GM12878 (cell line): ENCODE data around the gene MIEN1. TPM values are rescaled to one million over a fixed set of nuclear protein-coding genes. Genes with fewer than 3 reads are reported as not detected.
A peak's percentile ranks its signal among the peaks of the same experiment; 100 is the strongest.

Source experiments
- ATAC-seq: fragments of 200-7000 bp; cut with Tn5 transposase; 3 replicates; pipeline ENCODE4 v1.9.1; 2020; ENCODE audit warnings: mild to moderate bottlenecking, moderate library complexity
- BruUV-seq: library from RNA; stranded (reverse); fragments of 400-500 nt; replicated peaks from 2 replicates; lab custom pipeline; 2021; lab: Mats Ljungman, UMichigan
- CTCF ChIA-PET: fragments of 300-600 bp; sonication (Branson Sonifier 250); formaldehyde crosslinking; extraction: SDS; loops from one replicate; lab custom pipeline; 2021; ENCODE audit warnings: inconsistent platforms; lab: Yijun Ruan, JAX
- POLR2A ChIA-PET: fragments of 350-600 bp; formaldehyde crosslinking; extraction: SDS; loops from one replicate; lab custom pipeline; 2021; ENCODE audit warnings: inconsistent platforms; lab: Charles Lee
- RAD21 ChIA-PET: fragments of 300-600 bp; sonication (Branson Sonifier 250); formaldehyde crosslinking; loops from one replicate; lab custom pipeline; 2023; ENCODE audit warnings: antibody characterized with exemption; ENCODE audit not compliant: unreplicated experiment; lab: Charles Lee
- SMC1A ChIA-PET: fragments of 300-600 bp; sonication (Branson Sonifier 250); formaldehyde crosslinking; loops from one replicate; lab custom pipeline; 2023; ENCODE audit not compliant: unreplicated experiment, uncharacterized antibody; lab: Charles Lee
- DNase-seq: peaks from one replicate; pipeline ENCODE4 v3.0.0-alpha.2; 2011; ENCODE audit warnings: low read depth, low spot score
- FAIRE-seq: peaks from 3 replicates; lab custom pipeline; 2011; peaks lifted over from hg19 to GRCh38; lab: Jason Lieb, UNC
- H2AFZ ChIP-seq: 2 replicates; pipeline ENCODE4 v1.6.0; 2011; ENCODE audit warnings: low read depth, low read length, control low read depth; ENCODE audit not compliant: control insufficient read depth
- H3K27ac ChIP-seq: 2 replicates; pipeline ENCODE4 v1.5.1; 2011; ENCODE audit warnings: control low read depth; ENCODE audit not compliant: control insufficient read depth, insufficient read depth
- H3K27me3 ChIP-seq, 2 experiments: replicated peaks in 1 of 2; 2 replicates each; pipeline versions ENCODE4 v1.6.0 to v1.6.1; 2011; ENCODE audit warnings: low read length in 1 of 2; ENCODE audit not compliant: control insufficient read depth in 2 of 2, insufficient read depth in 2 of 2
- H3K36me3 ChIP-seq, 2 experiments: 2 replicates each; pipeline ENCODE4 v1.5.1; 2011; ENCODE audit warnings: low read length in 1 of 2; ENCODE audit not compliant: control insufficient read depth in 2 of 2, insufficient read depth in 2 of 2
- H3K4me1 ChIP-seq: 2 replicates; pipeline ENCODE4 v1.6.1; 2011; ENCODE audit warnings: mild to moderate bottlenecking, low read length, moderate library complexity, mixed read lengths; ENCODE audit not compliant: control insufficient read depth, insufficient read depth
- H3K4me2 ChIP-seq: 2 replicates; pipeline ENCODE4 v1.6.0; 2011; ENCODE audit warnings: control low read depth; ENCODE audit not compliant: control insufficient read depth, insufficient read depth
- H3K4me3 ChIP-seq: fragments of 200-600 bp; sonication (generic); 2 replicates; pipeline ENCODE4 v1.5.1; 2016
- H3K79me2 ChIP-seq: 2 replicates; pipeline ENCODE4 v1.6.0; 2011; ENCODE audit warnings: low read length; ENCODE audit not compliant: control insufficient read depth, insufficient read depth
- H3K9ac ChIP-seq: 2 replicates; pipeline ENCODE4 v1.8.0; 2011; ENCODE audit warnings: low read length, control low read depth, mixed read lengths; ENCODE audit not compliant: control insufficient read depth, insufficient read depth
- H3K9me3 ChIP-seq: replicated peaks from 3 replicates; pipeline ENCODE4 v1.5.1; 2011; ENCODE audit warnings: mild to moderate bottlenecking, low read length; ENCODE audit not compliant: control insufficient read depth, insufficient read depth
- H4K20me1 ChIP-seq: 2 replicates; pipeline ENCODE4 v1.6.0; 2011; ENCODE audit not compliant: control insufficient read depth, insufficient read depth
- ASH2L ChIP-seq: fragments of 300-600, 200-600 bp; sonication (generic); IDR thresholded peaks from 2 replicates; pipeline ENCODE4 v1.6.1; 2017; ENCODE audit warnings: low read depth, mild to moderate bottlenecking, borderline replicate concordance
- ATF7 ChIP-seq: fragments of 450-650 bp; IDR thresholded peaks from 2 replicates; pipeline ENCODE4 v1.6.1; 2016; ENCODE audit warnings: low read depth, mild to moderate bottlenecking
- CBX3 ChIP-seq: fragments of 200-600 bp; sonication (generic); IDR thresholded peaks from 2 replicates; pipeline ENCODE4 v1.6.1; 2016; ENCODE audit warnings: low read depth, borderline replicate concordance
- CREM ChIP-seq: IDR thresholded peaks from 2 replicates; pipeline ENCODE4 v1.6.1; 2014; ENCODE audit warnings: antibody characterized with exemption, low read depth
- E2F4 ChIP-seq: IDR thresholded peaks from 2 replicates; pipeline ENCODE4 v1.6.1; 2012; ENCODE audit warnings: low read depth, low read length, improper control_type of control experiment
- E2F8 ChIP-seq: fragments of 450-650 bp; IDR thresholded peaks from 2 replicates; pipeline ENCODE4 v1.6.1; 2018; ENCODE audit warnings: mild to moderate bottlenecking, low read depth, moderate library complexity; ENCODE audit not compliant: partially characterized antibody
- FOXM1 ChIP-seq: IDR thresholded peaks from 2 replicates; pipeline ENCODE4 v1.6.1; 2012; ENCODE audit warnings: low read depth, mild to moderate bottlenecking, inconsistent platforms, low read length, moderate library complexity
- HDGF ChIP-seq: fragments of 450-650 bp; IDR thresholded peaks from 2 replicates; pipeline ENCODE4 v1.6.1; 2016; ENCODE audit warnings: antibody characterized with exemption
- MEF2A ChIP-seq: IDR thresholded peaks from 2 replicates; pipeline ENCODE4 v1.6.1; 2011; ENCODE audit warnings: low read depth, mild to moderate bottlenecking, low read length, moderate library complexity; ENCODE audit not compliant: insufficient read depth
- MEF2B ChIP-seq: fragments of 450-650 bp; IDR thresholded peaks from 2 replicates; pipeline ENCODE4 v1.6.1; 2018; ENCODE audit warnings: mild to moderate bottlenecking, moderate library complexity; ENCODE audit not compliant: partially characterized antibody, poor library complexity, severe bottlenecking
- NFYA ChIP-seq: IDR thresholded peaks from 2 replicates; pipeline ENCODE4 v1.6.1; 2011; ENCODE audit warnings: low read depth, mild to moderate bottlenecking, low read length, improper control_type of control experiment, borderline replicate concordance
- NR2C2 ChIP-seq: IDR thresholded peaks from 2 replicates; pipeline ENCODE4 v1.6.1; 2011; ENCODE audit warnings: borderline replicate concordance, low read depth; ENCODE audit not compliant: control insufficient read depth, insufficient read length
- NR2F1 ChIP-seq: fragments of 450-650 bp; conservative IDR thresholded peaks from 2 replicates; pipeline ENCODE4 v1.6.1; 2017; ENCODE audit warnings: mild to moderate bottlenecking
- PAX5 ChIP-seq: IDR thresholded peaks from 2 replicates; pipeline ENCODE4 v1.6.1; 2011; ENCODE audit warnings: low read depth, low read length, borderline replicate concordance
- SUPT20H ChIP-seq: IDR thresholded peaks from 2 replicates; pipeline ENCODE4 v1.6.1; 2011; ENCODE audit warnings: low read depth, mild to moderate bottlenecking, low read length, moderate library complexity, borderline replicate concordance; ENCODE audit not compliant: control insufficient read depth
- TARDBP ChIP-seq: IDR thresholded peaks from 2 replicates; pipeline ENCODE4 v1.6.1; 2016; ENCODE audit warnings: borderline replicate concordance
- TBL1XR1 ChIP-seq: IDR thresholded peaks from 2 replicates; pipeline ENCODE4 v1.6.1; 2012; ENCODE audit warnings: low read depth, low read length, improper control_type of control experiment
- YY1 ChIP-seq: IDR thresholded peaks from 2 replicates; pipeline ENCODE4 v1.6.1; 2011; ENCODE audit warnings: low read depth, mild to moderate bottlenecking, low read length
- ZBTB33 ChIP-seq: fragments of 450-650 bp; IDR thresholded peaks from 2 replicates; pipeline ENCODE4 v1.6.1; 2017; ENCODE audit warnings: mild to moderate bottlenecking
- ZNF622 ChIP-seq: fragments of 450-650 bp; IDR thresholded peaks from 2 replicates; pipeline ENCODE4 v1.6.1; 2017; ENCODE audit warnings: mild to moderate bottlenecking, inconsistent platforms
- WGBS: methylation state at CpG from one replicate; pipeline ENCODE4 v1.1.6; 2016; ENCODE audit warnings: low lambda C conversion rate; ENCODE audit not compliant: insufficient replicate concordance, insufficient coverage; ENCODE audit errors: missing lambda C conversion rate; 5-methylcytosine and 5-hydroxymethylcytosine counted together
- in situ Hi-C: fragments of 300-500 bp; cut with MboI; formaldehyde crosslinking; loops from 9 replicates; pipeline ENCODE4 v1.14.3; 2018; ENCODE audit warnings: mixed read lengths
- intact Hi-C: fragments of 100-400 bp; cut with micrococcal nuclease; formaldehyde crosslinking; loops from one replicate; pipeline ENCODE4 v1.14.2; 2022; ENCODE audit not compliant: unreplicated experiment
- polyA plus RNA-seq, 11 experiments: library from polyadenylated mRNA; depleted of rRNA in 4 of 11; unstranded in 6 of 11; stranded (reverse) in 5 of 11; fragments of >200 nt; fragmentation: Nextera tagmentation in 4 of 11; fragmentation: Illumina TruSeq in 1 of 11; extraction: Ambion mirVana in 4 of 11; extraction: Trizol in 1 of 11; gene quantifications; 1 replicate in 1 of 11; 2 replicates in 10 of 11; pipeline versions ENCODE4 v1.2.1 to v1.2.3, GENCODE V29; 2011 to 2016; ENCODE audit warnings: inconsistent platforms in 2 of 11, missing spikeins in 2 of 11, low read depth in 1 of 11
- total RNA-seq, 4 experiments: library from RNA; depleted of rRNA in 3 of 4; stranded (reverse); fragments of >200 nt in 3 of 4; fragmentation: Illumina TruSeq in 1 of 4; extraction: Trizol in 1 of 4; gene quantifications; 2 replicates each; pipeline versions ENCODE4 v1.2.1 to v1.2.3, GENCODE V29; 2013 to 2021

Gene MIEN1
- total and polyA plus RNA-seq, 10 of the 15 experiments (the other 5 are each of a cell fraction or from before 2014, with no cell fraction given): 24.9 to 89.1 (median 47.7) TPM

- H3K27me3 ChIP-seq: no peaks in the 10 kb centered on the region
- ChIA-PET POLR2A (no interaction called here), CTCF (no interaction called here), SMC1A (no interaction called here), RAD21 (no interaction called here)
- H3K79me2 ChIP-seq: no peaks in the 10 kb centered on the region
- H3K27ac ChIP-seq: no peak overlapping the region
- no peaks in the 10 kb centered on the region for H3K9me3 ChIP-seq
- peak; percentile 69 for ATAC-seq
- no peaks in the 10 kb centered on the region for H4K20me1 ChIP-seq
- H3K4me3 ChIP-seq: no peak overlapping the region
- 84% methylated on average over 30 of the region's 34 CpGs for WGBS
- intact Hi-C loops: no loop called here
- no peaks in the 10 kb centered on the region for H3K4me1 ChIP-seq
- no peak overlapping the region for H2AFZ ChIP-seq
- TF ChIP-seq TBL1XR1: no peak
- no peak for TF ChIP-seq E2F8
- no peak for TF ChIP-seq MEF2B
- TF ChIP-seq ZBTB33: no peak
- no peak for TF ChIP-seq NR2C2
- no peak for TF ChIP-seq YY1
- no peak for TF ChIP-seq CREM
- no peak for TF ChIP-seq SUPT20H
- TF ChIP-seq MEF2A: no peak
- TF ChIP-seq NR2F1: no peak
- TF ChIP-seq ASH2L: no peak
- TF ChIP-seq FOXM1: no peak
- no peak for TF ChIP-seq CBX3
- no peak for TF ChIP-seq PAX5
- TF ChIP-seq ATF7: no peak
- TF ChIP-seq TARDBP: no peak
- TF ChIP-seq HDGF: no peak
- TF ChIP-seq ZNF622: no peak
- TF ChIP-seq E2F4: no peak
- TF ChIP-seq NFYA: no peak
- BruUV-seq: no TSS peak
- no peak overlapping the region for H3K9ac ChIP-seq
- no peak overlapping the region for H3K4me2 ChIP-seq
- in situ Hi-C loops: no loop called here
- FAIRE-seq: no peak
- H3K36me3 ChIP-seq: 0 out of 4 replicates have a peak, but pooled peaks cover 0 to 3% of the 10 kb centered on the region in 2 experiments
- no peak for DNase-seq
Measured at GRCh38 chr17:39722965-39723848, 7.1 kb downstream of the MIEN1 start.
